Measurements from ENCODE around the gene GLIS1. TPM values are rescaled to one million over a fixed set of nuclear protein-coding genes. Genes with fewer than 3 reads are reported as not detected.
A peak's percentile ranks its signal among the peaks of the same experiment; 100 is the strongest.

GLIS1 gene
- polyA plus RNA-seq, 4 donors, result 2.1 to 3.6 (median 2.6) TPM

DNA sequence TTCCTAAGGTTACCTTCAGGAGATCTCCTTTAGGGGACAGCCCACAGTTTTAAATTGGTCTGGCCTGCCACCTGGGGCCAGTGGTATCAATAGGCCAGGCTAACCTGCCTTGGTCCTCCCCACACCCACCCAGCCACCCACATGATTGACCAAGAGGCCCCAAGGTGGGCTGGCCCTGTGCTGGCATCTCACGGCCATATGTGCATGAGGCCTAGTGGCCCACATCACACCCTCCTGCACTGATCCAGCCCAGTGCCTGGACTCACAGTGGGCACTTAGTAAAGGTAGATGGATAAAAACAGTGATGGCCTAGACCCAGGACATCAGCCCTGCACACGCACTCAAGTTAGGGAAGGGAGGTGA, 197.7 kb downstream of the GLIS1 start:
- DNase-seq (ENCODE audit: low read depth in 4 of 4, low spot score in 3 of 4), result no peak

DNA sequence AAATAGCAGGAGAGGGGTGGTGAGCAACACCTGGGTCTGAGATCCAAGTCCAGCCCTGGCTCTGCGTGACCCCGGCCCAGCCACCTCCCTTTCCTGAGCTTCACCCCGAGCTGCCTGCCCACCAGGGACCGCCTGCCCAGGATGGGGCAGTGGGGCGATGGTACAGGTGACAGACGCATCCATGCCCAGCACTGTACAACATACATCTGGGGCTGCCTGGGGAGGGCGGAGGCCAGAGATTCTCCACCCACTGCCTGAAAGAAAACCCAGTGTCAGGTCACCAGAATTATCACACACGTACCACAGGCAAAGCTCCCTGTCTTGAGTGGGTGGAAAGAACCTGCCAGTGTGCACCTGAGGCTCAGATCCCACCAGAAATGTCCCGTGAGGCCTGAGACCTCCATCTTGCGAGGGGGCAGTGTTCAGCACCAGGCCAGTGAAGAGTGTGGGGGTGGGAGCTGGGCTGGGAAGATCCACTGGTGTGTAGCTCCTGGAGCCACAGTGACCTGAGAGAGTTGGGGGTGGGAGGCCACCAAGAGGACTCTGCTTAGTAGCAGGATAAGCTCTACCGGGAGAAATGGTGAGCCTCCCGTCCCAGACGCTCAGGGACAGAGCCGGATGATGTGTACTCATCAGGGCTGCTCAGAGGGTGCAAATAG, 198.2 kb downstream of the GLIS1 start:
- no peak for DNase-seq (ENCODE audit: low read depth in 4 of 4, low spot score in 3 of 4)

DNA sequence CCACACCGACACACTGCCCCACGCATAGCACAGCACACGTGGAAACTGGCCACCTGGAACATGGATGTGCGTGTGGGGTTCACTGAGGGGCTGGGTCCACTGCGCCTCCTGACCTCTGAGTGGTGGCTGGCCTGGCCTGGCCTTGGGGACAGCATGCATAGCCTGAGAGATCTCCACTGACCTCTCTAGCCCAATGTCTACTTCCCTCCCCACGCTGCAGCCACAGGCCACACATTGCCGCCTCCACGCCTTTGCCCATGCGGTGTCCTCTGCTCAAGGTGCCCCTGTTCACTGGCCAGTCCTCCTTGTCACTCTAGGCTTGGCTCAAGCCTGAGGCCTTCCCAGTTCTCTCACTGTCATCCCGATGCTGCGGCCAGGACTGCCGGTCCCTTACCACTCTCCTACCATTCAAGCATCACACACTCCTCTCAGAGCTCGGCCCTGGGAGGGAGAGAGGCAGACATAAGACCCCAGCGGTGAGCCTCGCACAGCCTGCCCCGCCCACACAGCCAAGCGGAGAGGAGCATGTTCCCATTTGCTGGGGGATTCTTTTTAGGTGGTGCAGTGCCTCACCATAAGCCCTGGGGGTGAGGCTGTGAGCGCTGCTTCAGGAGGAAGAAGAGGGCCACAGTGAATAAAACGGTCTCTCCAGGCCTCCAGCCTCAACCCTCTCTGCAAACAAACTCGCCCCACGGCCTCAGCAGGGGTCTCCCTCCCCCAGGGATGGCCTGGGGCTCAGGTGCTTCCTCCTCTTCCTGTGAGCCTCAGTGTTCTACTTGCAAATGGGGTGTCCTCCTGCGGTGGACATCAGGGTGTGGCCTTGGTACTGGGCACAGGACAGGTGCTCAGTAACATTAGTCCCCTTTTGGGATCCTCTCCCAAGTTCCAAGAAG, 199.0 kb downstream of the GLIS1 start:
- DNase-seq (ENCODE audit: low read depth in 4 of 4, low spot score in 3 of 4), result no peak

GRCh38 chr1:53539226-53539625, 199.7 kb downstream of the GLIS1 start:
- no peak for DNase-seq (ENCODE audit: low read depth in 4 of 4, low spot score in 3 of 4)

DNA sequence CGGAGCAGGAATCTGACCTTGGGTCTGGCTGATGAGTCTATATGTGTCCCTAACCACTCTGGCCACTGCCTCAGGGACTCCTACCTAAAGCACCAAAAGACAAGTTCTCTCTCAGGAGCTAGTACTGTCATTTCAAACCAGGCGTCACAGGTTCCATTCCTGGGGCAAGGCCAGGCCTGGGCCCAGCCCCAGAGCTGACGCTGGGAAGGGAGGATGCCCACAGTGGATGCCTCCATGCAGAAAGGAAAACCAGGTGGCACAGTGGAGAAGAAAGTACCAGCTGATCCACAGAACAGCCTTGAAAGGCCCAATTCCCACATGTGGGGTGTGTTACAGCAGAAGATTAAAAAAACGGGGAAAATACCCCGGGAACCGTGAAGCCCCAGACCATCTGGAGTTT, 202.4 kb downstream of the GLIS1 start:
- DNase-seq (ENCODE audit: low read depth in 4 of 4, low spot score in 3 of 4), result no peak

DNA sequence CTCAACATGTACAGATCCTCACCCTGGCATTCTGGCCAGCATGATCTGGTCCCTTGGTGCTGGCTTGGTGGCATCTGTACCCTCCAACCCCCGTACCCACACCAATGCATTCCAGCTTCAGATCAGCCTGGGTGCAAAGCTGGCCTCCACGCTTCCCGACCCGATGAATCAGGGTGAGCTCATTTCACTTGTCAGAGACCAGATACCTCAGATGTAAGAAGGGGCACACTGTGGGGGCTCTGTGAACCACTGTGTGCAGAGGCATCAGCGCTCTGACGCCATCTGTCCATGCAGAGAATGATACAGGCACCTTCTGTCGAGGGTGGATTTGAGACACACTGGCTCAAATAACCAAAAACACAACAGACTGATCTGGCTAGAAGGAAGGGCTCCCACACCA, 203.1 kb downstream of the GLIS1 start:
- no peak for DNase-seq (ENCODE audit: low read depth in 4 of 4, low spot score in 3 of 4)

GRCh38 chr1:53535226-53535625, 203.7 kb downstream of the GLIS1 start:
- no peak for DNase-seq (ENCODE audit: low read depth in 4 of 4, low spot score in 3 of 4)

GRCh38 chr1:53532912-53533311, 206.1 kb downstream of the GLIS1 start:
- no peak for DNase-seq (ENCODE audit: low read depth in 4 of 4, low spot score in 3 of 4)

DNA sequence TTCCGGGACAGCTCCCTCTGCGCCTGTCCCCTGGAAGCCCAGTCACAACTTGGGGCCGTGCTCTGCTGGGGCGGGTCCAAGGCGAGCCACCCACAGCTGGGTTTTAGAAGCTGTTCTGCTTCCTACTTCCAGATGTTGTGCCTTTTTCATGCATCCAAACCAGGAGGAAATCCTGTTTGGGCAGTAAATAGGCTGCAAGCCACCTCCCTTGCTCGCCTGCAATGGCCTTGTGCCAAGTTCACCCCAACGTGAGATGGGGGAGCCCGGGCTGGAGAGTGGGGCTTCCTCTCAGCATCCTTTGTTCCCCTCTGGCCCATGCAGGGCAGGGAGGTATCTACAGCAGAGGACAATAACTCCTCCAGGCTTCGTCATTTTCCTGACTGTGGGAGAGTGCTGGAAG, 206.6 kb downstream of the GLIS1 start:
- DNase-seq (ENCODE audit: low read depth in 4 of 4, low spot score in 3 of 4), result no peak

GRCh38 chr1:53530550-53530949, 208.4 kb downstream of the GLIS1 start:
- DNase-seq (ENCODE audit: low read depth in 4 of 4, low spot score in 3 of 4), result no peak

DNA sequence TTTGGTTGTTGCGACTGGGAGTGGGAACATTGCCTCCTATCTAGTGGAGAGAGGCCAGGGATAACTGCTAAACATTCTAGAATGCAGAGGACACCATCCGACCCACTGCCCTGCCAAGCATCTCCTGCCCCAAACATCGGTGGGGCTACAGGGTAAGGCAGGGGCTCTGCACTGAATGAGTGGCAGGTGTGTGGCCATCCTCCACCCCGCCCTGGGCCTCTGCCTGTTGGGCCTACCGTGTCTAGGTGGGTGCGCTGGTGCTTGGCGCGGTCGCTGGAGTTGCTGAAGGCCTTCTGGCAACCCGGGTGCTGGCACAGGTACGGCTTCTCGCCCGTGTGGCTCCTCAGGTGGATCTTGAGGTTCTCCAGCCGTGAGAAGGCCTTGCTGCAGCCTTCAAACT, 209.4 kb downstream of the GLIS1 start:
- DNase-seq (ENCODE audit: low read depth in 4 of 4, low spot score in 3 of 4), result no peak

DNA sequence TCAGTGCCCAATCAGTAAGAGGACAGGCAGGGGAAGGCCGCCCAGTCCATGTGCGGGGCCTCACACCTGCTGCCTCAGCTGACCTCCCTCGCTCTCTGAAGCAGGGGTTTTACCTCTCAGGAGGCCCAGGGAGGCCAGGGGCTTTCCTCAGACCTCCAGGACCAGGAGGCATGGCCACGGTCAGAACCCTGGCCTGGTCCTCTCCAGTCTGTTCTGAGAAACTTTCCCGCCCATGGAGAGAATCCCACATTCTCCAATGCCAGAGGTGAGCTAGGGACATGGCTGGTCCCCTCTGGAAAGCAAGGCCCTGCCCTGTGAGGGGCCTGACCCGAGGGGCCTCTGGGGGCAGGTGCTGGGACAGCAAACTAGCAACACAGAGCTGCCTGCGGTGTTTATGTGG, 211.6 kb downstream of the GLIS1 start:
- no peak for DNase-seq (ENCODE audit: low read depth in 4 of 4, low spot score in 3 of 4)

DNA sequence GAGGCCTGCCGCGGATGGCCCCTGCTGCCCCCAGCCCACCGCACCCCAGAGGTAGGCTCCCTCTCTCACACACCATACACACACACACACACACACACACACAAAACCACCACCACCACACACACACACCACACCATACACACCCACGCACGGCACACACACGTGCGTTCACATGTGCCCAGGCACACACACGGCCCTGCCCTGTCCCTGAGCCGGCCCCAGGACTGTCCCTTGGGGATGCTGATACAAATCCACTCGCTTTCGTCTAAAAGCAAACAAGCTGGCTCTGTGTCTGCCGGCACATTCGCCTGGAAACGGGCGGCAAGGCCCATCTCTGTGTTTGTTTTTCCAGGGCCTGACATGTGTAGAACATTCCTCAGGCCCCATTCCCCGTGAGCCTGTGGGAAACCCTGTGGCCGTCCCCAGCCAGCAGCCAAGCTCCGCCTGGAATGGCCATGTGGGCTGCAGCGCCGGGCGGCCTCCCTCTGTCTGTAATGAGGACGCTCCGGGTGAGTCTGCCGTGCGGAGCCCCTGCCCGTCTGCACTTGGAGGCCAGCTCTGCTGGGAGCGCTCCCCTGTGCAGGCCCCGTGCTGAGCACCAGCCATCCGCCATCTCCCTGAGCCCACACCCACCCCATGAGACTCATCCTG, 212.4 kb downstream of the GLIS1 start:
- no peak for DNase-seq (ENCODE audit: low read depth in 4 of 4, low spot score in 3 of 4)

DNA sequence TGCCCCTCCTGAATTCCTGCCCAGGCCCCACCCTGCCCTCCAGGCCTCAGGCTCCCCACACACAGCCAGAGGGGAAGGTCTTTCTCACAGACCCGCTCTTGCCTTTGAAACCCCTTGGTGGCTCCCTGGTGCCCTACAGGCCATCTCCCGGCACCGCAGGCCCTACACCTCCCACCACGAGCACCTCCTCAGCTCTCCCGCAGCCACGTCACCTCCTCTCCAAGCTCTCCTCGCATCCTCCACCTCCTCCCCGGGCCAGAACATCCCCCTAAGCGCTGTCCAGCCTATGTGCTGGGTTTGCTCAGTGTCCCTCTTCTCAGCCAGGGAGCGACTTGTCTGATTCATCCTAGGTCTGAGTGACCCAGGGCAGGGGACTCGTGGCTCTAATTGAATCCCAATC, 213.4 kb downstream of the GLIS1 start:
- no peak for DNase-seq (ENCODE audit: low read depth in 4 of 4, low spot score in 3 of 4)

- peak in 1 of 4 donors; percentile 35 for DNase-seq (ENCODE audit: low read depth in 4 of 4, low spot score in 3 of 4)
Measured at GRCh38 chr1:53524428-53525375, 214.3 kb downstream of the GLIS1 start.

GRCh38 chr1:53521924-53522552, 216.9 kb downstream of the GLIS1 start:
- no peak for DNase-seq (ENCODE audit: low read depth in 4 of 4, low spot score in 3 of 4)

DNA sequence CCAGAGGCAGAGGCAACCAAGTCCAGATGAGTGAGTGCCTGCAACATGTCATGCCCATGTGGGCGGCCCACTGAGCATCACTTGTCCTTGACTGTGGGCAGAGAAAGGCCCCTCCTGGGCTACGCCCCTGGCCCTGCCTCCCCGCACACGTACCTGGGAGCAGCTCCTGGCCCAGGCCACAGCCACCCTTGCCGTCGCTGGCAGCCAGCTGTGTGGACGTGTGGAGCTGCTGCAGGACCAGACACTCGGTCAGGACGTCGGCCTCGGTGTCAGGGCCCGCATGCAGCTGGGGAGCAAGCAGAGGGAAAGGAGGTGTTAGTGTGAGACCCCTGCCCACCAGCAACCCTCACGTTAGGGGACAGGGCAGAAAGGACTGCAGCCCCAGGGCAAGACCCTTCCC, 218.5 kb downstream of the GLIS1 start:
- DNase-seq (ENCODE audit: low read depth in 4 of 4, low spot score in 3 of 4), result no peak

GRCh38 chr1:53519421-53519820, 219.5 kb downstream of the GLIS1 start:
- DNase-seq (ENCODE audit: low read depth in 4 of 4, low spot score in 3 of 4), result no peak

- DNase-seq (ENCODE audit: low read depth in 4 of 4, low spot score in 3 of 4), result no peak
Measured at GRCh38 chr1:53518775-53519174, 220.2 kb downstream of the GLIS1 start.

DNA sequence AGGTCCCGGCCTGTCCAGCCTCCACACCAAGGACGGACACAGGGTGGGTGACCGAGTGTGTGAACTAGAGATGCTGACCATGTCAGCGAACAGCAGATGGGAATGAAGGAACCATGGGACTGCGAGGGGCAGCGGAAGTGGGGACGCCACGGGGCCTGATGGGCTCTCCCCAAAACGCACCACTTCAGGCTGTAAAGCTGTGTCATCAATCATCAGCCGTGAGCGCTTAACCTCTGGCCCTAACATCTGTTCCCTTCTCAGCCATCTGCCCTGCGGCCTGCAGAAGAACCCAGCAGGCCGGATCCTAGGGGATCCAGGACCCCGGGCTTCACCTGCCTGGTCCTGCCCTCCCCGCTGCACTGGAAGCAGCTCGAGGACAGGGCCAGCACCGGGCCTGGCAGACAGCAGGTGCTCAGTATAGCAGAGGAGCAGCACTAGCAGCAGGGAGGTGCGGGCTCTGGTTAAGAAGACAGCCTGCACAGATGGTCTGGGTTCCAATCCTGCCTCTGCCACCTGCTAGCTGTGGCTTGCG, 221.1 kb downstream of the GLIS1 start:
- peak in 1 of 4 donors; percentile 38 for DNase-seq (ENCODE audit: low read depth in 4 of 4, low spot score in 3 of 4)

Measured in right renal pelvis (tissue), 4 donors.